CD8-positive, alpha-beta memory T cell (primary cell): ENCODE measurements around the gene FUT2. TPM values are rescaled to one million over a fixed set of nuclear protein-coding genes. Genes with fewer than 3 reads are reported as not detected.

Experiments
- CTCF ChIA-PET: fragments of 350-600 bp; sonication (Branson Sonifier 250); formaldehyde crosslinking; loops from one replicate; lab custom pipeline; 2021; ENCODE audit warnings: antibody characterized with exemption; lab: Charles Lee
- POLR2A ChIA-PET: fragments of 350-600 bp; sonication (Branson Sonifier 250); formaldehyde crosslinking; loops from one replicate; lab custom pipeline; 2021; ENCODE audit warnings: antibody characterized with exemption; lab: Charles Lee
- DNase-seq, 5 donors: peaks; one replicate each; pipeline versions ENCODE4 v3.0.0 to v3.0.0-alpha.2; 2020 to 2022; ENCODE audit warnings: mixed read lengths in 1 of 5
- H3K27ac ChIP-seq: one replicate; pipeline ENCODE4 v1.7.0; 2013; ENCODE audit warnings: low read depth, mild to moderate bottlenecking, low read length, moderate library complexity
- H3K27me3 ChIP-seq: 2 replicates; pipeline ENCODE4 v1.7.0; 2013; ENCODE audit warnings: low read length, mild to moderate bottlenecking; ENCODE audit not compliant: insufficient read depth, poor library complexity, severe bottlenecking
- H3K36me3 ChIP-seq: 2 replicates; pipeline ENCODE4 v1.7.0; 2013; ENCODE audit warnings: mild to moderate bottlenecking, low read length, moderate library complexity; ENCODE audit not compliant: insufficient read depth
- H3K4me1 ChIP-seq: 2 replicates; pipeline ENCODE4 v1.7.0; 2013; ENCODE audit warnings: mild to moderate bottlenecking, low read length, moderate library complexity; ENCODE audit not compliant: insufficient read depth
- H3K4me3 ChIP-seq: 2 replicates; pipeline ENCODE4 v1.7.0; 2013; ENCODE audit warnings: mild to moderate bottlenecking, low read length
- H3K9me3 ChIP-seq: 2 replicates; pipeline ENCODE4 v1.7.0; 2013; ENCODE audit warnings: mild to moderate bottlenecking, low read length
- H3K27ac Mint-ChIP-seq, 8 donors: one replicate each; pipeline ENCODE4 v1.8.0; 2020 to 2021; ENCODE audit warnings: mixed read lengths in 8 of 8, mild to moderate bottlenecking in 6 of 8, inconsistent platforms in 3 of 8, moderate library complexity in 3 of 8
- H3K27me3 Mint-ChIP-seq, 2 donors: one replicate each; pipeline ENCODE4 v1.8.0; 2020 to 2021; ENCODE audit warnings: mixed read lengths in 2 of 2, mild to moderate bottlenecking in 1 of 2, moderate library complexity in 1 of 2
- H3K36me3 Mint-ChIP-seq, 3 donors: one replicate each; pipeline ENCODE4 v1.8.0; 2020 to 2021; ENCODE audit warnings: mixed read lengths in 3 of 3, inconsistent platforms in 1 of 3, mild to moderate bottlenecking in 1 of 3
- H3K4me1 Mint-ChIP-seq, 3 donors: one replicate each; pipeline ENCODE4 v1.8.0; 2020 to 2021; ENCODE audit warnings: mixed read lengths in 3 of 3, inconsistent platforms in 1 of 3, mild to moderate bottlenecking in 1 of 3
- H3K4me3 Mint-ChIP-seq, 7 donors: one replicate each; pipeline ENCODE4 v1.8.0; 2020 to 2021; ENCODE audit warnings: mixed read lengths in 7 of 7, mild to moderate bottlenecking in 6 of 7, moderate library complexity in 4 of 7, inconsistent platforms in 2 of 7
- H3K9me3 Mint-ChIP-seq, 5 donors: one replicate each; pipeline ENCODE4 v1.8.0; 2020 to 2022; ENCODE audit warnings: mixed read lengths in 5 of 5, mild to moderate bottlenecking in 3 of 5, moderate library complexity in 2 of 5, inconsistent platforms in 1 of 5
- polyA plus RNA-seq: library from polyadenylated mRNA; unstranded; fragments of 300-500 nt; fragmentation: Illumina TruSeq; gene quantifications from one replicate; pipeline ENCODE4 v1.2.3, GENCODE V29; 2021
- total RNA-seq, 2 experiments: library from RNA; stranded (reverse); gene quantifications; one replicate each; pipeline ENCODE4 v1.2.3, GENCODE V29; 2021

Gene FUT2
- not detected for total RNA-seq
- 0.33 TPM for polyA plus RNA-seq

- ChIA-PET POLR2A (no interaction called here), CTCF (no interaction called here)
- no peaks in the 10 kb centered on the region for H3K9me3 ChIP-seq
- no peaks in the 10 kb centered on the region for H3K9me3 Mint-ChIP-seq
- H3K4me3 ChIP-seq, result no peak within 1 kb of the TSS
- no peaks in the 10 kb centered on the region for H3K36me3 ChIP-seq
- H3K36me3 Mint-ChIP-seq, result peaks cover 0 to 2% (median 0%) of the 10 kb centered on the region in 3 donors
- H3K4me1 Mint-ChIP-seq, result peaks cover 3 to 10% (median 6%) of the 10 kb centered on the region in 3 donors
- H3K27ac ChIP-seq, result no peak within 1 kb of the TSS
- H3K27me3 ChIP-seq, result peaks cover 3% of the 10 kb centered on the region
- peaks cover 16 to 21% of the 10 kb centered on the region in 2 donors for H3K27me3 Mint-ChIP-seq
- H3K4me3 Mint-ChIP-seq, result peak within 1 kb of the TSS in 6 of 7 donors; percentile 19 to 79 (median 54)
- no peak within 1 kb of the TSS for H3K27ac Mint-ChIP-seq
- no peak for DNase-seq
- H3K4me1 ChIP-seq, result peaks cover 10% of the 10 kb centered on the region
Measured at GRCh38 chr19:48695743-48696352, at the start of gene FUT2. FUT2 (plus strand) TSS chr19:48695971; CDS start chr19:48702957, 6,986 bp downstream.

- Histone ChIP-seq H3K36me3 (no peaks in the 10 kb centered on the region), H3K27ac (peak within 1 kb of the TSS; percentile 52), H3K4me3 (peak within 1 kb of the TSS; percentile 90), H3K9me3 (no peaks in the 10 kb centered on the region), H3K27me3 (no peaks in the 10 kb centered on the region), H3K4me1 (peaks cover 40% of the 10 kb centered on the region)
- Mint-ChIP-seq H3K4me3 (peak within 1 kb of the TSS; percentile 85 to 95 (median 87)), H3K27me3 (no peaks in the 10 kb centered on the region), H3K4me1 (peaks cover 36 to 57% (median 42%) of the 10 kb centered on the region in 3 donors), H3K27ac (peak within 1 kb of the TSS; percentile 85 to 97 (median 93)), H3K36me3 (no peaks in the 10 kb centered on the region), H3K9me3 (no peaks in the 10 kb centered on the region)
- ChIA-PET POLR2A (interaction anchor here (0.6 to 2.4 kb wide), 9 partner anchors 9 to 316 kb away, joined by 3 to 15 read pairs (median 6); partner anchors contain the start of genes DBP, RPL18 and SPHK2), CTCF (interaction anchor here (0.7 to 3.1 kb wide), 19 partner anchors 9 to 347 kb away, joined by 3 to 34 read pairs (median 5); partner anchors contain the start of genes DBP, HSD17B14, RASIP1 and RPL18)
- DNase-seq, result peak; percentile 87 to 94 (median 90)
Measured at GRCh38 chr19:48646001-48646721, 49.6 kb upstream of the FUT2 start, which contains the start of gene CA11. CA11 (minus strand) TSS chr19:48646187; CDS start chr19:48645632, 555 bp downstream.

- Mint-ChIP-seq H3K36me3 (no peaks in the 10 kb centered on the region), H3K27me3 (no peaks in the 10 kb centered on the region), H3K9me3 (no peaks in the 10 kb centered on the region), H3K27ac (peak overlapping the region; percentile 44 to 92 (median 84)), H3K4me1 (peaks cover 34 to 54% (median 43%) of the 10 kb centered on the region in 3 donors), H3K4me3 (peak overlapping the region; percentile 33 to 95 (median 71))
- ChIA-PET CTCF (interaction anchor here (1.0 to 3.1 kb wide), 9 partner anchors 10 to 324 kb away, joined by 3 to 34 read pairs (median 6); partner anchors contain the start of genes DBP and RASIP1), POLR2A (interaction anchor here (1.1 to 2.4 kb wide), 5 partner anchors 9 to 67 kb away, joined by 4 to 15 read pairs (median 7); partner anchors contain the start of genes DBP, RPL18 and SPHK2)
- Histone ChIP-seq H3K9me3 (no peaks in the 10 kb centered on the region), H3K4me1 (peaks cover 40% of the 10 kb centered on the region), H3K36me3 (no peaks in the 10 kb centered on the region), H3K27me3 (no peaks in the 10 kb centered on the region), H3K27ac (peak overlapping the region; percentile 52), H3K4me3 (no peak overlapping the region)
- no peak for DNase-seq
Measured at GRCh38 chr19:48646722-48647216, 49.0 kb upstream of the FUT2 start.

GRCh38 chr19:48648134-48648533 is 47.6 kb upstream of the FUT2 start:
- no peaks in the 10 kb centered on the region for H3K36me3 ChIP-seq
- H3K4me3 Mint-ChIP-seq, result peak overlapping the region in 6 of 7 donors; percentile 5 to 56 (median 18)
- H3K4me1 ChIP-seq, result peaks cover 40% of the 10 kb centered on the region
- H3K4me1 Mint-ChIP-seq, result peaks cover 30 to 48% (median 43%) of the 10 kb centered on the region in 3 donors
- POLR2A ChIA-PET, result no interaction called here
- H3K9me3 Mint-ChIP-seq, result no peaks in the 10 kb centered on the region
- no peaks in the 10 kb centered on the region for H3K9me3 ChIP-seq
- H3K27me3 Mint-ChIP-seq, result no peaks in the 10 kb centered on the region
- CTCF ChIA-PET, result interaction anchor here (0.7 to 1.7 kb wide), 2 partner anchors 158 to 194 kb away, joined by 3 to 4 read pairs; no protein-coding TSS in a partner anchor
- no peaks in the 10 kb centered on the region for H3K27me3 ChIP-seq
- no peak overlapping the region for H3K4me3 ChIP-seq
- DNase-seq, result no peak
- H3K27ac ChIP-seq, result no peak overlapping the region
- no peaks in the 10 kb centered on the region for H3K36me3 Mint-ChIP-seq
- peak overlapping the region; percentile 44 to 95 (median 88) for H3K27ac Mint-ChIP-seq

- POLR2A ChIA-PET, result no interaction called here
- H3K9me3 Mint-ChIP-seq, result no peaks in the 10 kb centered on the region
- H3K36me3 Mint-ChIP-seq, result no peaks in the 10 kb centered on the region
- peaks cover 16 to 32% (median 28%) of the 10 kb centered on the region in 3 donors for H3K4me1 Mint-ChIP-seq
- DNase-seq, result no peak
- Histone ChIP-seq H3K27me3 (no peaks in the 10 kb centered on the region), H3K4me3 (no peak overlapping the region), H3K27ac (no peak overlapping the region), H3K4me1 (peaks cover 19% of the 10 kb centered on the region), H3K36me3 (no peaks in the 10 kb centered on the region), H3K9me3 (no peaks in the 10 kb centered on the region)
- CTCF ChIA-PET, result no interaction called here
- H3K27me3 Mint-ChIP-seq, result no peaks in the 10 kb centered on the region
- H3K4me3 Mint-ChIP-seq, result peak overlapping the region in 1 of 7 donors; percentile 1
- H3K27ac Mint-ChIP-seq, result peak overlapping the region in 5 of 8 donors; percentile 13 to 65 (median 24)
Measured at GRCh38 chr19:48650974-48651682, 44.6 kb upstream of the FUT2 start.

- Histone ChIP-seq H3K36me3 (no peaks in the 10 kb centered on the region), H3K27me3 (no peaks in the 10 kb centered on the region), H3K9me3 (no peaks in the 10 kb centered on the region), H3K4me1 (peaks cover 19% of the 10 kb centered on the region), H3K27ac (no peak overlapping the region), H3K4me3 (no peak overlapping the region)
- no peak for DNase-seq
- Mint-ChIP-seq H3K27ac (peak overlapping the region in 3 of 8 donors; percentile 21 to 75 (median 35)), H3K27me3 (no peaks in the 10 kb centered on the region), H3K4me1 (peaks cover 16 to 28% (median 26%) of the 10 kb centered on the region in 3 donors), H3K36me3 (no peaks in the 10 kb centered on the region), H3K4me3 (no peak overlapping the region), H3K9me3 (no peaks in the 10 kb centered on the region)
- POLR2A ChIA-PET, result no interaction called here
- CTCF ChIA-PET, result no interaction called here
Measured at GRCh38 chr19:48651683-48652048, 44.1 kb upstream of the FUT2 start.

- H3K4me1 Mint-ChIP-seq, result peaks cover 3 to 8% (median 7%) of the 10 kb centered on the region in 3 donors
- H3K36me3 ChIP-seq, result no peaks in the 10 kb centered on the region
- H3K27ac Mint-ChIP-seq, result no peak overlapping the region
- DNase-seq, result no peak
- peaks cover 3 to 8% of the 10 kb centered on the region in 2 donors for H3K27me3 Mint-ChIP-seq
- H3K27me3 ChIP-seq, result no peaks in the 10 kb centered on the region
- H3K4me1 ChIP-seq, result peaks cover 4% of the 10 kb centered on the region
- no peaks in the 10 kb centered on the region for H3K9me3 ChIP-seq
- H3K9me3 Mint-ChIP-seq, result no peaks in the 10 kb centered on the region
- CTCF ChIA-PET, result interaction anchor here (4.7 kb wide), 1 partner anchor 9 kb away, joined by 13 read pairs; the partner anchor contains the start of gene CA11
- H3K36me3 Mint-ChIP-seq, result no peaks in the 10 kb centered on the region
- no peak overlapping the region for H3K27ac ChIP-seq
- no peak overlapping the region for H3K4me3 Mint-ChIP-seq
- no peak overlapping the region for H3K4me3 ChIP-seq
- POLR2A ChIA-PET, result interaction anchor here (0.6 kb wide), 1 partner anchor 22 kb away, joined by 3 read pairs; no protein-coding TSS in a partner anchor
Measured at GRCh38 chr19:48654299-48655059, 41.3 kb upstream of the FUT2 start.
